ENCODE results near the gene AGT.
"Not testable (repeated sequence)": the region's sequence is repeated elsewhere in the genome, so short reads cannot be mapped to it uniquely, and the experiment has no call there.

The AGT gene

DNA sequence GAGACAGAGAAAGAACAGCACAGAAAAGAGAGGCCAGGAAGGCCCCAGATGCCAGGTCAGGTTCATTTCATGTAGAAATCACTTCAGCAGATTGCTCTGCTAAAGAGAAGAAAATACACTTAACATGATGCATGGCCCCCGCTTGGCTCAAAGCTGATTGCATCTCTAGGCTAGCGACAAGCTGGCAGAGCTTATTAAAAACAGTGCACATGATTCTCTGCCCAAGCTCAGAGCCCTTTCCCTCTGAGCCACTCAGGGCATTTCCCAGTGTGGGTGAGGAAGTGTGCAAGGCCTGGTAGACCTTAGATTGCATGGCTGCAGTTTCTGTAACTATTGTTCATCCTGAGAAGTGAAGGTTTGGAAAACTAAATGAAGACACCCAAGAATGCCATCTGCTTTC lies 30.0 kb upstream of the AGT start:
- DNase-seq (ENCODE audit: low read depth) = no peak

DNA sequence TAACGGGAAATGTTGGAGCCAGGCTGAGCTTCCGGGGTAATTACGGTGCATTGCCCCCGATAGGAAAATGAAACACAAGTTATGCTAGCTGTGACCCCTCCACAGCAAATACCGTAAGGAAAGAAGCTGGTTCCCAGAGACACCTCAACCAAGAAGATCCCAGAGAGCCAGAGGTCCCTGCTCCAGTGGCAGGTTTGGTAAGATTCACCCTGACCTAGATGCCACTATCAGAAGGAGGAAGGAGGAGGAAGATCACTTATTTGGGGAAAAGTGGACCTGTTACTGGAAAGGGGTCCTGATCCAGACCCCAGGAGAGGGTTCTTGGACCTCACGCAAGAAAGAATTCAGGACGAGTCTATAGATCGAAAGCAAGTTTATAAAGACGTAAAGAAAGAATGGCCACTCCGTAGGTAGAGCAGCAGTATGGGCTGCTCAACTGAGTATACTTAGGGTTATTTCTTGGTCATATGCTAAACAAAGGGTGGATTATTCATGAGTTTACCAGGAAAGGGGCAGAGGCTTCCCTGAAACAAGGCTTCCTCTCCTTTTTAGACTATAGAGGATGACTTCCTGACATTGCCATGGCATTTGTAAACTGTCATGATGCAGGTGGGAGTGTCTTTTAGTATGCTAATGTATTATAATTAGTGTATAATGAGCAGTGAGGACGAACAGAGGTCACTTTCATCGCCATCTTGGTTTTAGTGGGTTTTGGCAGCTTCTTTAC lies 25.8 kb upstream of the AGT start:
- DNase-seq (ENCODE audit: low read depth) = no peak

DNA sequence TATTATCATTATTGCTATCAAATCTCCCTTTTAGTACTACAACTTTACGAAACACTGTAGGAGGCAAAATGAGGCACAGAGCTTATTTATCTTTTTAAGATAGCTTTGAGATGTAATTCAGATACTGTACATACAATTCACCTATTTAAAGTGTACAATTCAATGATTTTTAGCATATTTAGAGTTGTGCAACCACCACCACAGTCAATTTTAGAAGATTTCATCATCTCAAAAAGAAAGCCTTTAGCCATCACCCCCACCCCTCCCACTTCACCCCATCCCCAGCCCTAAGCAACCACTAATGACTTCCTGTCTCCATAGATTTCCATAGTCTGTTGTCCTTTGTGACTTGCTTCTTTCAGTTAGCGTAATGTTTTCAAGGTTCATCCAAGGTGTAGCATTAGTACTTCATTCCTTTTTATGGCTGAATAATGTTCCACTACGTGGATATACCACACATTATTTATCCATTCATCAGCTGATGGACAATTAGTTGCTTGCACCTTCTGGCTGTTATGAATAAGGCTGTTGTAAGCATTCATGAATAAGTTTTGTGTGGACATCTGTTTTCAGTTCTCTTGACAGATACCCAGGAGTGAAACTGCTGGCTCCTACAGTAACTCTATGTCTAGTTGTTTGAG lies 23.8 kb upstream of the AGT start:
- DNase-seq (ENCODE audit: low read depth) = no peak

DNA sequence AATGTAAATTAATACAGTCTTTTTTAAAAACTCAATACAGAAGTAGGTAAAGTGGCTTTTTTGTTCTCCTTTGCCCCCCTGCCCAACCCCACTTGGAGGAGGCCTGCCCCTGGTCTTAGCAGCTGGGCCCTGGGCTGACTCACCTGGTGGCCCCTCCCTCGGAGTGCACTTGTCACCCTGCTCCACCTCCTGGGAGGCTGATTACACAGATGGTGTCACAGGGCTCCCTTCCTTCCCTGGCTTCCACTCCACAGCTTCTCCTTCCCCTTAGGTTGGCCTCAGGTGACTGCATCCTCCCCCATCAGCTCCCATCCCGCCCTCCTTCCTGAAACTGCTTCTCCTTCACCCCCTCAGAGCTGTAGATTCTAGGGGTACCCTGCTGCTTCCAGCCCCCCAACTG lies 21.5 kb upstream of the AGT start:
- no peak for DNase-seq (ENCODE audit: low read depth)

DNA sequence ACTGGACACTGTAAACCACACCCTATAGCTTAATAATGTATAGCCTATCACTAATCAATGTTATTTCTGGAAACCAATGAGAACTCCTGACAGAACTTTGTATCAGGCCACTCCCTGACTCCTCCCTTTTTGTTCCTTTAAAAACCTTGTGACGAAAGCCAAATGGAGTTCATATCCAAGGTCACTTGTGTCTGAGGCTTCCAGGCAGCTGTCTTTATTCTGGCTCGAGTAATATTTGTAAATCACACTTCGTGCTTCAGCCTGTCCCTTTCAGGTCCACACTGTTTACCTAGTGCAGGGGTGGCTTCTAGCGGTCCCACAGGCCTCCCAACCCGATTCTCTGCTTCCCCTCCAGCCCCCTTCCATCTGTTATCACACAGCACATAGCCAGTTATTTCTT lies 17.1 kb upstream of the AGT start:
- no peak for DNase-seq (ENCODE audit: low read depth)

DNA sequence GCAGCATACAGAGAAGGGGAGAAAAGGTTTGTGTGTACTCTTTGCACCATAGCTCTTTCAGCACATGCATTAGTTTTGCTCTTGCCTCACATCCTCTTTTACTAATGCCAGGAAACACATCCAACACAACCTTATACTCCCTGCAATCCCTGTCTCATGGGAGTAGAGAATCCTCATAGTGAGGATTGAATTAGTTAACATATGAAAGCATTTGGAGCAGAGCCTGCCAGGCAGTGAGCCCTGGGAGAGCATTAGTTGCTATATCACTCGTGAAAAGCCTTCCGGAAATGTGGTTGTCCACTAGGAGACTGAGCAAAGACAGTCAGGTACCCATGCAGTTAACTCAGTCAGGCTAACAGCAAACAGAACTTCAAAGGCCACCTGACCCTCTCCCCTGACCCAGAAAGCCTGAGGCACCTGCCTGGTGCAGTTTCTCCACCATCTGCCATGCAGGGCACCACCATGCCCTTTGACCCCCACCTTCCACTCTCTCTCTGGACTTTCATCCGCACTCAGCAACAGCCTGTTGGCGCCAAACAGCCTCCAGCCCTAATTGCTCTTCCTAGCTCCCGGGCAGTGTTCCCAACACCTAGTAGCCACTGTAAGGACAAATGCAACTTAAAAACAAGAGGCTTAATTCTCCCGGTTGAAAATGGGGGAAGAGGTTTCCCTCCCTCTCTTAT lies 14.9 kb upstream of the AGT start:
- DNase-seq (ENCODE audit: low read depth) = no peak

DNA sequence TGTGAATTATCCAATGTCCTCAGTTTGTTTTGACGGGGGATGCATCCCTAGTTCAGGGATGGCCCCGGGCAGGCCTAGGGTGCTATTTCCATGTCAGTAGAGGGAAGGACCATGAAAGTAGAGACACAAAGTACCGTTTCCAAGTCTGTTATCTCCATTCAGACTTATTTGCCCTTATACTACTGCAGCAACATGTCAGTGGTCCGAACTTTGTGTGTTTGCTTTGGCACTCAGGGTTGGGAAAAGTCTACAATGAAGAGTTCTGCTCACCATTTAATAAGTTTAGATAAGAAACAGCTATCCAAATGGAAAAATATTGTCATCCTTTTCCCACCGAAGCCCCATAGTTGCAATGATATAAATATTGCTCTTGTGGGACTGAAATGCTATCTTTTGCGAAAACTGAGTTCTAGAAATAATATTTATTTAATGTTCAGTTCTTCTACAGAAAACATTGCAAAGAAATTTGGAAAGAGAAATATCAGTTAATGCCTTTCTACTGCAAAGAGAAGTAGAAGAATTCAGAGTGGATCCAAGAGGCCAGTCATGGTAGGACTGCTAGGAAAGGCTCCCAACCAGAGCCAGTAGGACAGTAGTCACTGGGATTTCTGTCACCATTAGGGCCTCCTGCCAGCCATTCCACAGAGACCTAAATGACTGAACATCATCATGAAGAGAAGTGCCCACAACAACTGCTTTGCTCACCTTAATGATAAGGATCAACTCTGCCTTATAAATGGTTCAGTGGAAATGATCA lies 11.5 kb upstream of the AGT start:
- DNase-seq (ENCODE audit: low read depth) = no peak

DNA sequence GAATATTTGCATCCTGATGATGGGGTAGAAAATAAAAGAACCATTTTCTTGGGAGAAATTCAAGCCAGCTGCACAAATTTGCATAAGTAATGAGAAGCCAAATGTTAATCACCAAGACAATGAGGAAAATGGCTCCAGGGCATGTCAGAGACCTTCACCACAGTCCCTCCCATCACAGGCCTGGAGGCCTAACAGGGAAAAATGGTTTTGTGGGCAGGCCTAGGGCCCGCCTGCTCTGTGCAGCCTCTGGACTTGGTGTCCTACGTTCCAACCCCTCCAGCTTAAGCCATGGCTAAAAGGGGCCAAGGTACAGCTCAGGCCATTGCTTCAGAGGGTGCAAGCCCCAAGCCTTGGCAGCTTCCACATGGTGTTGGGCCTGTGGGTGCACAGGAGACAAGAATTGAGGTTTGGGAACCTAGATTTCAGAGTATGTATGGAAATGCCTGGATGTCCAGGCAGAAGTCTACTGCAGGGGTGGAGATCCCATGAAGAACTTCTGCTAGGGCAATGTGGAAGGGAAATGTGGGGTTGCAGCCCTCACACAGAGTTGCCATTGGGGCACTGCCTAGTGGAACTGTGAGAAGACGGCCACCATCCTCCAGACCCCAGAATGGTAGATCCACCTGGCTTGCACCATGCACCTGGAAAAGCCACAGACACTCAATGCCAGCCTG lies 8.1 kb upstream of the AGT start:
- not testable (repeated sequence) for DNase-seq (ENCODE audit: low read depth)

DNA sequence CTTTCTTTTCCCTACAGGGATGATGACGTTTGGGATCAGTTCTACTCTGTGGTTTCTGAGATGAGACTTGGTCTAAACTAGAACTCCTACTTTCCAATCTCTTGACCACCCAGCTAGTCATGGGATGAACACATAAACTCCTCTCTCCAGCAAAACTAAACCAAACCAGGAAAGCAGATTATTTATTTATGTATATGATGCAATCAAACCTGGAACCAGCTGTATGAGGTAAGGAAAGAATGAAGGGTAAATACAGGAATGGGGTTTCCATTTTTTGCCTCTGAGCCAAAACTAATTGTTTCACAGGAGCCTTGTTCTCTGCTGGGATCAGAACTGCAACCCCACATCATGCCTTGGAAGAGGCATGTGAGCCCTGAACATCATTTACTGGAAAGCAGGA lies 3.3 kb upstream of the AGT start:
- no peak for DNase-seq (ENCODE audit: low read depth)

DNA sequence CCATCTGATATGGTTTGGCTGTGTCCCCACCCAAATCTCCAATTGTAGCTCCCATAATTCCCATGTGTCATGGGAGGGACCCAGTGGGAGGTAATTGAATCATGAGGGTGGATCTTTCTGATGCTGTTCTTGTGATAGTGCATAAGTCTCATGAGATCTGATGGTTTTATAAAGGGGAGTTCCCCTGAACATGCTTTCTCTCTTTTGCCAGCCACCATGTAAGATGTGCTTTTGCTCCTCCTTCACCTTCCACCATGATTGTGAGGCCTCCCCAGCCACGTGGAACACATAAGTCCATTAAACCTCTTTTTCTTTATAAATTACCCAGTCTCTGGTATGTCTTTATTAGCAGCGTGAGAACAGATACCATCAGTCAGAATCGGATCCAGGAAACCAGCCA lies 2.5 kb upstream of the AGT start:
- DNase-seq (ENCODE audit: low read depth) = not testable (repeated sequence)

DNA sequence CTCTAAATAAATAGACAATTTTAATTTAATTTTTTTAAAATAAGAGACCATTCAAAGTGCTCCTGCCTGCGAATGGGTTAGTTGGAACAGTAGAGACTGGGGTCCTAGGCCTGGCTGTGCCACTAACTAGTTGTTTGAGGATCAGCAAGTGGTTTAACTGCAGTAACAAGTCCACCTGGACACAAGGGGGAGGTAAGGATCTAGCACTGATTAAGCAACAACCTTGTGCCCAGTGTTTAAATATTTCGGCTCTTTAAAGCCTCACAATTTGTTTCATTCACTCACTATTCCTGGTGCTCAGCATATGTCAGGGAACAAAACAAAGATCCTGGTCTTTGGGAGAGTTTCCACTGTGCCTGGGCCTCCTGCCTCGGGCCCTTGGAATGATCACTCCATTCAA lies 1.6 kb upstream of the AGT start:
- DNase-seq (ENCODE audit: low read depth) = no peak

DNA sequence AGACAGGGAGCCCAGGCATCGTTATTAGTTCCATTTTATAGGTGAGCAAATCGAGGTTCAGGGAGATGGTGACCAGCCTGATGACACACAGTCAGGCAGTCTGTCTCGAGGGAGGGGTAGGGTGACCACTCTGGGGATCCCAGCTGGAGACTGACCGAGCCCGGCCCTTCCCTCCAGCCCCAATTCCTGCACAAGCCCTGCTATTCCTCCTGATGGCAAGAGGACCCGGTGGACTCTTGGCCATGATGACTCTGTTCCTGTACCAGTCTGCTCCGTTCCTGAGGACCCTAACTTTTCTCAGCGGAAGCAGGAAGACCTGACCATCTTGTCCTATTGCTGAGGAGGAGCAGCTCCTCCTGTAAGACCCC lies 391 bp downstream of the AGT start:
- DNase-seq (ENCODE audit: low read depth) = no peak

DNA sequence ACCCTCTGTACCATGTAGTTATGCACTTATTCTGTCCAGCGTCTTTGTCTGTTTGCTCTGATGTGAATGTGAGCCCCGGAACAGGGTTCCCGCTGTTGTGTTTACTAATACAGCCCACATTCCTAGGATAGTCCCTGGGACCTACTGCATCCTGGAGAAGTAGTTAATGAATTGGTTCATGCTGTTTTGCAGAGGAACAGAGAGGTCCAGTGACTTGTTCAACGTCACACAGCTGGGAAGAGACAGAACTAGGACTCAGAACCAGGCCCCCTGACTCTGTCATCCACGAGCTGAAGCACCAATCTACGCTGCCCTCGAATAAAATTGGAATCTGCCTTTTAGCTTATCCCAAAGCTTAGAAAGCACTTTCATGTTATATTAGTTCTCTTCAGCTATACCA lies 784 bp downstream of the AGT start:
- no peak for DNase-seq (ENCODE audit: low read depth)

DNA sequence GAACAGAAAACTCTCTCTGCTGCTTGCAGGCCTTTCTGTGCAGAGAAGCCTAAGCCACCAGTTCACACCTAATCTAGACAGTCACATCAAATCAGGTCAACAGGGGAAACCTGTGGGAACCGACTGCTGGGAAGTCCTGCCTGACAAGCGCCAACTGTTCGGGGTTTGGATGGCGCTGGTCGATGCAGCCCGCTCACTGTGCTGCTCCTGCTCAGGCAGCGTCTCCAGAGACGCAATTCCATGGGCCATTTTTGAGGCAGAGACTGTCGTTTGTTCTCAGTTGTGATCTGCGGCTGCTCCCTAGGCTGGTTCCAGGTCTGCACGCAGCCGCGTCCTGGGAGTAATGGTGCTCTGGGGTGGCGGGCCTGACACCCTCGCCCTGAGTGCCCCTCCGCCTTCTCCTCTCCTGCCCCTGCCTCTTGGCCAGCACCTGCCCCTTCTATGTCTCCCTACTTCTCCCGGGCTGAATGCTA lies 1.4 kb downstream of the AGT start:
- DNase-seq (ENCODE audit: low read depth) = no peak

DNA sequence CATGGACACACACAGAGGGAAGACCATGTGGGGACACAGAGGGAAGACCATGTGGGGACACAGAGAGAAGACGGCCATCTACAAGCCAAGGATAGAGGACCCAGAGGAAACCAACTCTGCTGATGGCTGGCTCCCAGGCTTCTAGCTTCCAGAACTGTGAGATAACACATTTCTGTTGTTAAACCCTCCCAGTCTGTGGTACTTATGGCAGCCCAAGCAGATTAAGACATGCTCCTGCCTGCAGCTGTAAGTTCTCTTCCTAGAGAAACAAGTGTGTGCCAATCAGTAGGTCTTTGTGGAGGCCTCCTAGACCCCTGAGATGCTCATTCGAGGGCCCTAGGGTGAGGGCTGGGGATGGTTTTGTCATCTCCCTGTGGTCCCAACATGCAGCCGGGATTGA lies 2.7 kb downstream of the AGT start:
- no peak for DNase-seq (ENCODE audit: low read depth)

DNA sequence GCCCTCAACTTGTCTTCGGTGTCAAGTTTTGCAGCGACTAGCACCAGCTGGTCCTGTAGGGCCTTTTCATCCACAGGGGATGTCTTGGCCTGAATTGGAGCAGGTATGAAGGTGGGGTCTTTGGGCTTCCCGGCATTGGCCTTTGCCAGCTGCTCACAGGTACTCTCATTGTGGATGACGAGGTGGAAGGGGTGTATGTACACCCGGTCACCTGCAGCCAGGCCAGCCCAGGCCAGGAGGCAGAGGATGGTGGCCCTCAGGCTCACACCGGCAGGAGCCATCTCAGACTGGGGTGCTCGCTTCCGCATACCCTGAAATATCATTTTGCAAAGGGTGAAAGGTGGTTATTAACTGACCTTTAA lies 3.4 kb downstream of the AGT start:
- DNase-seq (ENCODE audit: low read depth) = no peak

DNA sequence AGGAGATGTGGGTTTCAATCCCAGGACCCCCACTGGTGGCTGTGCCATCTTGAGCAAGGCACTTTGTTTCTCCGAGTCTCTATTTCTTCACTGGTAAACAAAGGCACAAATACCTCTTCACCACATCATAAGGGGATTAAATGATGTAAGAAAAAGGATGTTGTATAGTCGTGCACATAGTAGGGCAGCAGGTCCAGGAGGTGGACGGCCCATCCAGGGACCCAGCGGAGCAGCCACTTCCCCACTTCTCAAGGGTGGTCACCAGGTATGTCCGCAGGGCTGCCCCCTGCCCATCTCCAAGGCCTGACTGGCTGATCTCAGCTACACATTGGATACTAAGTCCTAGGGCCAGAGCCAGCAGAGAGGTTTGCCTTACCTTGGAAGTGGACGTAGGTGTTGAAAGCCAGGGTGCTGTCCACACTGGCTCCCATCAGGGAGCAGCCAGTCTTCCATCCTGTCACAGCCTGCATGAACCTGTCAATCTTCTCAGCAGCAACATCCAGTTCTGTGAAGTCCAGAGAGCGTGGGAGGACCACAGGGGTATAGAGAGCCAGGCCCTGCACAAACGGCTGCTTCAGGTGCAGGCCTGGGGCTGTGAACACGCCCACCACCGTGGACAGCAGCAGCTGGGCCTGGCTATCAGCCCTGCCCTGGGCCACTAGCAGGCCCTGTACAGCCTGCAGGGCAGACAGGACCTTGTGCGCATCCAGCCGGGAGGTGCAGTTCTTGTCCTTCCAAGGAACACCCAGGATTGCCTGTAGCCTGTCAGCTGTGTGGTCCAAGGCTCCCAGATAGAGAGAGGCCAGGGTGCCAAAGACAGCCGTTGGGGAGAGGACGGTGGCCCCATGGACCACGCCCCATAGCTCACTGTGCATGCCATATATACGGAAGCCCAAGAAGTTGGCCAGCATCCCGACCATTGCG lies 4.0 kb downstream of the AGT start:
- DNase-seq (ENCODE audit: low read depth) = no peak

DNA sequence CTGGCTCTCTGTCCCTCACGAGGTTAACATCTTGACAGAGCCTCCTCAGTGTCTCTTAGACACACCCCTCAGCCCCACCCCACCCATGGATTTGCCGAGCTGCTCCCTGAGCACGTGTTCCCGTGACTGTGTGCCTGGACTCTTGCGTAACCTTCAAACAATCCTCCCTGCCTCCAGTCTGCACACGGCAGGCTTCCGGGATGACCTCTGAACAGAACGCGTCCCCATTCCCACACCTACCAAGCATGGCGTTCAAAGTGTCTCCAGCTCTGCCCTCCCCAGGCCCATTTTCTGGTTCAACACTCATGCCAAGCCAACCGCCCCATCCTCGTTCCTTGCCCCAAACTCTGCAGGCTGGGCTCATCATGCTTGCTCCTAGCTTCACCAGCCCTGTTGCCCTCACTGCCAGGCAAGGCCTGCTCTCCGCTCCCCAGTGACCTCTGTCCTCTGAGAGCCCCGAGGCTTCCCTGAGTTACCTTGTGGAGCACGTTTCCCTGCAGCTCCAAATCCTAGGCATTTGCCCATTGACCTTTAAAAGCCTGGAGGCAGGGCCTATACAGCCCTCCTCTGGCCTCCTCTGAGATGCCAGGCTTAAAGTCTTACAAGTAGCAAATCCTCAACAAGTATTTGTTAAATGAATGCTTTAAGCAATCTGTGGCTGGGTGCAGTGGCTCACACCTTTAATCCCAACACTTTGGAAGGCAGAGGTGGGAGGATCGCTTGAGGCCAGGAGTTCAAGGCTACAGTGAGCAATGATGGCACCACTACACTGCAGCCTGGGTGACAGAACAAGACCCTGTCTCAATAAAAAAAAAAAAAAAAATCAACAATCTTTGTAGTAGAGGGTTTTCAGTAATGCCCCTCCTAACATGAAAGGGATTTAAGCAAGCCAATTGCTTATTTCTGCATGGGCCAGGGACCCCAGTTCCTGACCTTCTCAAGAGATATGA lies 5.0 kb downstream of the AGT start:
- DNase-seq (ENCODE audit: low read depth) = no peak

DNA sequence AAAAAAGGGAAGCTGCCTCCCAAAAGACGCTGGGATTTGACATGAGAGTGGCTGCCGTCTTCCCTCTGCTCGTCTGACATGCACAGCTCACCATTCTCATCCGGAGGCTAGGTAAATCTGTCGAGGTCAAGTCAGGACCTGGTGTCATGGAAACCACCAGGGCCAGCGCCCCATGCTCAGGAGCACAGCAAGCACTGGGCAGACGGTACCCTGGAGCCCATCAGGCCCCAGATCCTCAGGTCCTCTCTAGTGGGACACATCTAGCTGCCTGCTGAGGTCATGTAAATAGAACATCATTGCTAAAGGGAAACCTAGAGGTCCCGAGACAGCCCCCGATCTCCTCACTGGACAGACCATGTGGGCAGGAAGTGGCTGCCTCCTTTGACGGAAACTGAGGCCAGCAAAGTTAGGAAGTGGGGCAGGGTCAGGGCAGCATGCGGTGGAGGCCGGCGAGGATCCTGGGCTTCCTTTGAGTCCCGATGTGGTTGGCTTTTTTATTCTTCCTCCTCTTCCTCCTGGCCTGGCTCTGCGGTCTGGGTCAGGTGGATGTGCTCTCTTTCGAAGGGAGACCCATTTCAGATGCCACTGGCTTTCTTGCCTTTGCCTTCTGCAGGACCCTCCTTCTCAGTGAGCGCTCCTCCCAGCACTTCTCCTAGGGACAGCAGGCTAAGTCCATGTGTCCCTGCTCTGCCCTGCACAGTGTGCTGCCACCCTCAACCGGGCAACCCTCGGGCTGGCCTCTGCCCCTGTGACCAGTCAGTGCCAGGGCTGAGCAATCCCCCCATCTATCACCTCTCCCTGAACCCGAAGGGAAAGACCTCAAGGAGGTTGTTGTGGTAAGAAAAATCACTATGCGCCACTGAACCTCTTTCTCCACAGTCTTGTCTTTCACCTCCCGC lies 5.9 kb downstream of the AGT start:
- no peak for DNase-seq (ENCODE audit: low read depth)
